HG03175 (cell line): ENCODE measurements around the gene C3AR1.
A peak's percentile ranks its signal among the peaks of the same experiment; 100 is the strongest.

Experiments
- ATAC-seq: cut with Tn5 transposase; IDR thresholded peaks from one replicate; pipeline ENCODE4 v1.9.1; 2021; ENCODE audit warnings: mild to moderate bottlenecking, moderate library complexity; ENCODE audit not compliant: unreplicated experiment

C3AR1 gene

DNA sequence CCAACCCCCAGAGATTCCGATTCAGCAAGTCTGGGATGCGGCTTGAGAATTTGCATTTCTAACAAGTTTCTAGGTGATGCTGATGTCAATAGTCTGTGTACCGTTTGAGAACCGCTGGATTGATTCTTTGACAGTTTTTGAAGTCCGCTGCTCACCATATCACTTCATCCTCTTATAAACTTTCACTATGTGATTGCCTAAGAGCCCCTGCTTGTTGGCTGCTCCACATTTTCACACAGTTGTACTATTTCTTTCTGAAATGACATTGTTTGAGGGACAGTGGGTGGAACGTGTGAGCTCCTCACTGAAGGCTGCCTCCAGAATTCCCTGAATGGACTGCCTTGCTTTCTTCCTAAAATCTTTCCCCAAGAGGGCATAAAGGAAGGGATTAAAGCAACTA, 7.7 kb downstream of the C3AR1 start:
- ATAC-seq = no peak

DNA sequence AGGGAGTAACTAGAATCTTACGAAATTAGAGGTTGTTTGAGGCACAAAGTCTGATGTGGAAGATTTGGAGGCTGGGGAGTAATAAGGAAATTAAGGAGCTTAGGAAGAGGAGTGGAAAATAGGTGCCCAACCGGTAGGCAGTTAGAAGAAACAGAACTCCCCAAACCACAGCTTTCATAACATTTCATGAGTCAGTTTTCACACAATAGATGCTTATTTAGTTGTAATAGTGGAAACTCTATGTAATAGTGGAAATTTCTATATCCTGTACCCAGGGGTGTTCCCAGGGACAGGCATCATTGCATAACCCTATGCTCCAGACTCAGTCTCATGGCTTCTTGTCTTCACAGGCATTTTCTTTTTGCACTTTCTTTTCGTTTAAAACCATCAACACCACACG, 8.3 kb downstream of the C3AR1 start:
- no peak for ATAC-seq

DNA sequence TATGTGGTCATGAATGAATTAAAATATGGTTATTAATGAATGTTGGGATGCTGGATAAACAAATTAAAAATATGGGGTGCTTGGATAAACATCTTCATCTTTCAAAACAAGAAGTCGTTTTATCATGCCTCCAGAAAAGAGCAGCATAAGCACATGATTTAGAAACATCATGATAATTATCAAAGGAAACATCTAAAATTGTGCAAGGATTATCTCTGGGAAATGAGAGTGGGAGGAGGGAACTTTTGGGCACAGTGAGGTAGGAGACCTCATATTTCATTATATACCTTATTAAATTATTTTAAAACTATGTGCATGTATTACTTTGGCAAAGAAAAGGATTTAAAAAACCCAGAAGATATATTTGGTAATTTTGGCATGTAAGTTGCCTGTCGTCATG, 8.9 kb downstream of the C3AR1 start:
- ATAC-seq = no peak

DNA sequence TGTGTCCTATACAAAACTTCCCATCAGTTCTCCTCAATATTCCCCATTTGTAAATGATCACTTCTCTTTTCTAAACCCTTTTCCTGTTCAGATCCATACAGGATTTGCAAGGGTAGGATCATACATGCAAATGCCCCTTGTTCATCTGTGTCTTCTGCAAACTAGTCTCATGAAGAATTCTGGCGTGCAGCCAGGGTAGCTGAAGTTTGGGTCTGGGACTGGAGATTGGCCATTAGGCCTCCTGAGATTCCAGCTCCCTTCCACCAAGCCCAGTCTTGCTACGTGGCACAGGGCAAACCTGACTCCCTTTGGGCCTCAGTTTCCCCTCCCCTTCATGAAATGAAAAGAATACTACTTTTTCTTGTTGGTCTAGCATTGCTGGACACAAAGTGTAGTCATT, 11.3 kb downstream of the C3AR1 start:
- ATAC-seq = no peak

DNA sequence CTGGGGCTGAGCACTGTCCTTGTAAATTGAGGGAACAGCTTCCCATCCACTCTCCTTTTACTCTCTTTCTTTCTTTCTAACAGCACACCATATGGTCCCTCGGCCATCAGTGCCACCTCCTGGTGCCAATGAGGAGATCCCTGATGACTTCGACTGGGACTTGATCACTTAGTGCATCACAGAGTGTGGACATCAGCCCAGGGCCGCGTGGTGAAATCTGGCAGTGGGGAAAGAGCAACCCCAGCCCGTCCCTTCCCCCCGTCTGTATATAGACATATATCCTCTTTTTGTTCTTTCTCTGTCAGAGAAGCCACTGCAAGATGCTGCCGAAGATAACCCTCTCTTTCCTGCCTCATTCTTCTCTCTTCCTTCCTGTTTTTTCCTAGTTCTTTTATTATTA, 13.5 kb downstream of the C3AR1 start:
- ATAC-seq = no peak

DNA sequence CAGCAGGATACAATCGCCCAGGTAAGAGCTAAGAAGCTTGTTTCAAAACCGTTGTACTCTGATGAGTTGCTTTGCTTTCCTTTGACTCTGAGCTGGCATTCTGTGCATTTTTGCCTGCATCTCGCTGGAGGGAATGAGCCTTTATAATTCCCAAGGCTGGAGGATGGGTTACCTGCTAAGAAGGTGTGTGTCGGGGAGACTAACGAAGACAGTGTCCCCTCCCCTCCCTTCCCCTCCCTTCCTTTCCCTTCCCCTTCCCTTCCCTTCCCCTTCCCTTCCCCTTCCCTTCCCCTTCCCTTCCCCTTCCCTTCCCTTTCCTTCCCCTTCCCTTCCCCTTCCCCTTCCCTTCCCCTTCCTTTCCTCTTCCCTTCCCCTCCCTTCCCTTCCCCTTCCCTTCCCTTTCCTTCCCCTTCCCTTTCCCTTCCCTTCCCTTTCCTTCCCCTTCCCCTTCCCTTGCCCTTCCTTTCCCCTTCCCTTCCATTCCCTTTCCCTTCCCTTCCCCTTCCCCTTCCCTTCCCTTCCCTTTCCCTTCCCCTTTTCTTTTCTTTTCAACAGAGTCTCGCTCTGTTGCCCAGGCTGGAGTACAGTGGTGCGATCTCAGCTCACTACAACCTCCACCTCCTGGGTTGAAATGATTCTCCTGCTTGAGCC, 15.4 kb downstream of the C3AR1 start:
- no peak for ATAC-seq

DNA sequence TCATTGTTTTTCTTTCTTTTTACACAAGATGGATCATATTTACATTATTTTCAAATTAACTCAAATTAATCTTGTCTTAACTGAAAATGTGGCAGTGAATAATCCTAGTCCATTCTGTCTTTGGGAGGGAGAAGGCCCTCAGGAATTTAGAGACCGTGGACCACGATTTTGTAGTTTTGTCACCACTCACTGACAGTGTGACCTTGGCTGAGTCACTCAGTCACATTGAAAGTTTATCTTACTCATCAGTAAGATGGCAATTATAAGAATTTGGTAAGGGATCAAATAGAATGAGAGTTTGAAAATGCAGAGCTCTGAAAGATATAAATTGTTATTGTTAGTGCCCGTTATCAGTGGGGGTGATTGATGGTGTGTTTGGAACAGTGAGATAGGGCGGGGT, 17.3 kb downstream of the C3AR1 start:
- no peak for ATAC-seq

DNA sequence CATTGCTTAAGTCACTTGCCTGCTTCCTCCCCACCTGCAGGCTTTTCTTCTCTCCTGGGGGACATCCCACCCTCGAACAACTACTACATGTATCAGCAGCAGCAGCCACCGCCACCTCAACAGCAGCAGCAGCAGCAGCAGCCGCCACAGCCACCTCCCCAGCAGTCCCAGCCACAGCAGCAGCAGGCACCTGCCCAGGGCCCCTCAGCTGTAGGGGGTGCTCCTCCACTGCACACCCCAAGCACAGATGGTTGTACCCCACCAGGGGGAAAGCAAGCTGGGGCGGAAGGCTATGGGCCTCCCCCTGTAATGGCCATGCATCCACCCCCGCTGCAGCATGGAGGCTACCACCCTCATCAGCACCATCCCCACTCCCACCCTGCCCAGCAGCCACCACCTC, 18.3 kb downstream of the C3AR1 start:
- ATAC-seq = no peak

DNA sequence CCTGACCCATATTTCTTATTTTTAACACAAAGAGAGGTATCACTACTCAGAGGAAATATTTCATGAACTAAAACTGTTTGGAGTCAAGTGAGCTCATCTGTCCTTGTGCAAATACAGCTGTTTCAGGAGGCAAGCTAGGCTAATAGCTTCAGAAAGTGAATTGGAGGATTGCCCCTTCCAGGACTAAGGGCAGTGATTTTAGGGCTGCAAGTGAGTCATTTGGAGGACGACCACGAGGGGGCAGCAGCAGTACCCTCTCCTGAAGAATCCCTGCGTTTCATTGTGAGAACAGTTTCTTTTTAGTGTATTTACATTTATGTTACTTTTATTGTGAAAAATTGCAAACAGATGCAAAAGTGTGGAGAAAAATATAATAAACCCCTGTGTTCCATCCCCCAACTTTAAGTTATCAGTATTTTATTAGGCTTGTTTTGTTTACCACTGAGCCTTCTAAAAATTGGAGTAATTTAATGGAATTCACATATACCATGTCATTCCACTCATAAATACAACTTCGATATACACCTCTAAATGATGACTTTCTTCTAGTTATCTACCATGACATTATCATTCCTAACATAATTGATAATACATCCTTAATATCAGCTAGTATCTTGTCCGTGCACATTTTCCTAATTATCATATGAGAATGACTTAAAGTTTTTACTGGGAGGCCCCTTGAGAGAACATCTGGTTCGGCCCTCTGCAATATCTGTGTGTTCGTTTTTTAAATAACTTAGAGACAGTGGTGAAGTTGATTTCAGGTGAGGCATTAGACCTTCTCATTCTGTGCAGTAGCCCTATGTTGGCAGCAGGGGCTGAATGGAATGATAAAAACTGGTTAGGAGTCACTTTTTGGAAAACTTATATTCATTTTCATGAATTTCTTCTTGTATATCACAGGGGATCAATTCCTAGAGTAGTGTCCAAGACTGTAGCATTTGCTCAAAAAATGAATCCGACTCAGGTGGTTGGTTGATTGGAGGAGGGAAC, 19.9 kb downstream of the C3AR1 start:
- ATAC-seq = peak; percentile 43

DNA sequence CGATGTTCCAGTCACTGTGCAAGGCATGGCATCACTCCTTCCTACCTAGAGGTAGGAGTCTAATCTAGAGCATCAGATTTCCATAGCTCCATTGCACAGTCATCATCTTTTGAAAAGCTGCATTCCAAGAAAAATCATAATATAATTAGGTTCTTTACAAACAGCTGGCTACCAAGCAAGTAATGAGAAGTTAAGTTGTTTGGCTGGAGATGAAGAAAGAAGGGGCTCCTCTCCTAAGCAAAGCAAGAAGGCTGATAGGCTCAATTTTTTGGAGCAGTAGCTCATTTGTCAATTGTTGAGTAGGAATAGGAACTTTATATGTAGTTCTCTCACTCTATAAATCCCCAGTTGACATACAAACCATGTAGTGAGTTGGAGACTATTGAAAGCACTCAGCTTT, 25.4 kb downstream of the C3AR1 start:
- no peak for ATAC-seq

DNA sequence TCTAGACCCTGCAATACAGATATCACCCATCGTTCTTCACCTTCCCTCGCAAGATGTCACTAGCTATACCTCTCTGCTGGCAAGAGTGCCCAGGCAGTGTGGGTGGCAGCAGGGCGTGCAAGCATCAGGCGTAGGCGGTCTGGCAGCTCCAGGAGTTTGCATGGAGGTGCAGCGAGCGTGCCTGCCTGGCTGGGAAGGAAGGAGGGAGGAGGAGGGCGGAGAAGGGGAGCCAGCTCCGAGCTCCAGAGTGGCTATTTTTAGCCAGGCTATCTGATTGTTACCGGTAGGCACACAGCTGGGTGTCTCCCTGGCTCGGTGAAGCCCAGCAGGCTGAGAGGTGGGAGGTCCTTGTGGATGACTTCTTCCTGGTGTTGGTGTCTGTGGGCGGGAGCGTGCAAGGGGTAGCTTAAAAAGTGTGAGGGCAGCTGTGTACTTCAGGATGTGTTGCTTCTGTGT, 27.5 kb downstream of the C3AR1 start:
- no peak for ATAC-seq

DNA sequence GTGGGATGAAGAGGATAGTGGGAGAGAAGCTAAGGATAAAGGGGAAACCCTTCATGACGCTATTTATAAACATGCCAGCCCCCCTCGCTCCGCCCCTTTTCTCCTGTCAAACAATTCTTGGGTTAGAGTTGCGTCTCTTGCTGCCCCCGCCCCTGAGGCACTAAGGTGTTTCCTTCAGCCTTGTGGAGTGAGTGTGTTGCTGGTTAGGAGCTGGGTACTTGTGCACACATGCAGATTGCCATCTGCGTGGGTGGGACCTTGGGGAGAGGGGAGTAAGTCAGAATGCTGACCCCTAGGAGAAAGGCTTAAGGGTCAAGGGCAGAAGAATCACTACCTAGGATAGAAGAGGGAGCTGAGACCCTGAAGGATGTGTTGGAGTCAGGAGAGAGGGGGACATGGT, 28.2 kb downstream of the C3AR1 start:
- ATAC-seq = no peak

DNA sequence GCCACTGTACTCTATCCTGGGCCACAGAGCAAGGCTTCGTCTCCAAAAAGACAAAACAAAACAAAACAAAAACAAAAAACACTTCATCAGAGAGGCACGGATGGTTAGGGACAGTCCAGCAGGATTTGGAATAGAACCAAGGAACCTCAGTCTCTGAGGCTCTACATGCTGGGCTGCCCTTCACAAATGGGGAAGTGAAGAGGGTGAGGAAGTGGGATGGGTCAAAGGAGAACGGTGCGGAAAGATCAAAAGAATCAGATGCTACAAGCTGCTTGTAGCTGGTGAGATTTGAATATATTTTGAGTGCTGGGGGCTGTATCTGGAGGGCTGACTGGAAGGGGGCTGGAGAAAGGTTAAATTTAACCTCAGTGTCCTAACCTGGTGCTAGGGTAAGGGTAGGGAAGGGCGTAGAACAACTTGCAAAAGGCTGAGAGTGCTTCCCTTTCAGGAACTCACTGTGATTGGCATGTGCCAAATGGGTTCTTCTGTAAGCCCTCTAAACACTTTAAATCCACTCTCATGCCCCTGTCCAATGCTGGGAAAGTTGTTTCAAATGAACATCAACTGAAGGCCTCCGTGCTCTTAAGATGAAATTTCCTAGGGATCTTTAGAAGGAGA, 29.0 kb downstream of the C3AR1 start:
- no peak for ATAC-seq

DNA sequence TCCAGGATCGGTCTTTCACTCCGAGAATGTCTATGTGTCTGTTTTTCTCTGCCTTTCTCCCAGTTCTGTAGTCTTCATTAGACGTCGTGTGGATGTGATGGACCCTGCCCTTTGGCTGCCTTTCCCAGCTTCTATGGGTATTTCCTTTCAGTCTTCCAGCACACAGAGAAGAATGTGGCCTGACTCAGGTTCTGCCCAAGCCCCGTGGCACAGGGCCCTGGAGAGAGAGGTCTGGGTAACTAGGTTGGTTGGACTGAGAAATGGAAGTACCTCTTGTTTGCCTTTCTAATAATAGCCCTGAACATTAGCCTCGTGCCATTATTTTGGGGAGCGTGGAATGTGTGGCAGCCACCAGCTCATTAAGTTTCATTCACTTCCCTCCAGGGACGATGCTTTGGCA, 29.8 kb downstream of the C3AR1 start:
- no peak for ATAC-seq

DNA sequence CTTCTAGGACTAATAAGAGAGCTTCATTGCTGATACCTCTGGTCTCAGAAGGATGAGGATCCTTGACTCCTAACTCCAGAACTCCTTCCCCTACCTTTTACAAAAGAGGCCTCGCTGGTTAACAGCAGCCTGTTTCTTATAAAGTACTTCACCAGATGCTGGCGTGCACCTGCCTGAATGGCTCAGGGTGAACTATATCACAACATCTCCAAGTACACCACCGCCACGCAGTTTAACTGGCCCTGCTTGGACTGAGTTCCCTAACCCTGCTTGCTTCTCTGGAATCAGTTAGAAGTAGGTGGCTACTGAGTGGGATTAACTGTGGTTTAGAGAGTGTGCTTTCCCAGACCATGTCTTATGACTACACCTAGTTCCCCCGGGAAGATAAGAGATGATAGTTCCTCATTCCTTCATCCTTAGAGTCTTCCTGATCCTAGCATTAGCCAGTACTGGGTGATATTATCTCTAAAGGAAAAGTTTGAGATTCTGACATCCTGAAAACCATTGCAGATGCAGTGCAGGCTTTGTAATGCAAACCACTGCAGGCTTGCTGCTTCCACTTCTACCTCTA, 30.6 kb downstream of the C3AR1 start:
- ATAC-seq = no peak

DNA sequence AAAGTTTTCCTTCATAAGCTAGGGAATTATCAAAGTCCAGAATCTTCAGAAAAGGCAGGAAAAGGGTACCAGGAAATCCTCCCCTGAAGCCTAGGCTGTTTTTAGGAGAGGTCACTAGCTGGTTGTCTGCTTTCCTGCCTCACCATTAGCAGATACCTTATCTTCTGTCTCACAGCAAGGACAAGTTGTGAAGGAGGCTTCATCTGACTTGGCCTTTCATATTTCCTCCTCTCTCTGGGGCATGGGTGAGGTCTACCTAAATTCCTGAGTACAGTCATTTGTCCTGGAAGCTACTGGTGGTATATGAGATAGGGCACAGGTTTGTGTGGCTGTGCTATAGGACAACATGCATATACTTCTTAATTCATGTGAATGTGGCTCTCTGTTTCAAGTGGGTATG, 31.4 kb downstream of the C3AR1 start:
- no peak for ATAC-seq

DNA sequence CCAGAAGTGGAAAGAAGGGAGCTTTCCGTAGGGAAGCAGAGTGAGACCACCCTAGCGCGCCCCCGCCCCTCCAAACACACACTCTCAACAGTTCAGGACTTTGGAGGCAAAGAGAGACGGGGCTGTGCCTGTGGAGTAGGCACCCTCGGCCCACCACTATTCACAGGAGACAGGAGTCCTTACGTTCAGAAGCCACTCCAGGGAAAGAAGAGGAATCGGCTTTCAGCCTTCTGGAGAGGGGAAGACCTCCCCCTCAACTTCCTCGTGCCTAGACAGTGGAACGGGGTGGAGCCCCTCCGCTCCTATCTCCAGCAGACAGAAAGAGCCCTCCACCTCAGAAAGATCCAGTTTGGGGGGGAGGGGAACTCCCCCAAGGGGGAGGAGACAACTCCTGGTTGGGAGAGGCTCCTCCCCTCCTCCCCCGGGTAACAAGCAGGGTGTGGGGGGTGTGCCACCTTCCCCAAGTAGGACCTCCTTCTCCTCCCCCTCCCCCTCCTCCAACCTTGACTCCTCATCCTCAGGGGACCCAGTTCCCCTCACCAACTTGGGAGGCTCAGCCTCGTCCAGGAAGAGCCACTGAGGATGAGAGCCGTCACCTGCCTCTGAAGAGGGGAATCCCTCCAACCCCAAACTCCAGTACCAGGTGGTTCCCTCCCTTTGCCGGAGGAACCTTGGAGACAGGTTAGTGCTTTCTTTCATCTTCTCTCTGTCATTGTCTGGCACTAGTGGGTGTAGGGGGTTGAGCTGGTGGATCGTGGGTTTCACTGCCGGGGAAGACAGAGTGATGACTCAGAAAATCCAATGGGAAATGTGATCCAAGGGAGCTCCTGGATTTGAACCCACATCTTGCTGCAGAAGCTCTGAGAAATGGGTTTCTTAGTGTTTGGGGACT, 32.8 kb downstream of the C3AR1 start:
- ATAC-seq = peak; percentile 10

DNA sequence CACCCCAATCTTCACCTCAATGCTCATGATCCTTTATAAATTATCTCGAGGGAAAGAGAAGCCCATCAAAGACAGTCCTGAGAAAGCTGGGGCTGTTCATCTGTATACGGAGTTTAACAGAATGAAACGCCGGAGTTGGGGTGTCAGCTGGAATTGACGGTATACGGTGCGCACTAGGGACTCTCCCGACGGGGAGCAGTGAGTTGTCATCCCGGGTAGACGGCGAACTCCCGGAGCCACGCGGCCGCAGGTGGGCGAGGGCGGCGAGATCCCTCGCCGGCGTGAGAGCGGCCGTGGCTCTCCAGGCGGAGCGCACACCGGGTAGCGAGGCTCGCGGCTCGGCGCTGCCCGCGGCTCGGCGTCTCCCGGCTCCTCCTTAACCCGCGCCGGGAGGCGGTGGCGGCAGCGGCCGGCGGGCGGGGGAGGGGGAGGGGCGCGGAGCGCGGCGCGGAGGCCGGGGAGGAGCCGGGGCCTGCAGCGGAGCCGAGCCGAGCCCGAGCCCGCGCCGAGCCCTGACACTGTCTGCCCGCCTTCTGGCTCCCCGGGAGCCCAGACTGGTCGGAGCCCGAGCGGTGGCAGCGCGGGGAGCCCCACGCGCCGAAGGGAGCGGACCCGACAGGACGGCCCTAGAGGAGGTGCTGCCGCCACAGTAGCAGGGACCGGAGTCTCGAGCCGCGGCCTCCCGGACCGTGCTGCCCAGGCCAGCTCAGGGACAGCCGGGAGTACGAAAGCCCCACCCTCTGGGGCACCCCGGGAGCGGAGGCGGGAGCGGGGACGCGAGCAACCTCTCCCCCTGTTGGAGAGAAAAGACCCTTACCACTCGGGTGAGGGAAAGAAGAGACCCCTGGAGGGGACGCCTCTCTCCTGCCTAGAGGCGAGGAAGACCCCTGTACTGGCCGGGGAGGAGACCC, 33.7 kb downstream of the C3AR1 start, which contains the start of gene FOXJ2:
FOXJ2 (plus strand) TSS at position 475 of the 911 bp plus-strand sequence. CDS start 7,117 bp downstream, outside the sequence.
- ATAC-seq = peak; percentile 80

DNA sequence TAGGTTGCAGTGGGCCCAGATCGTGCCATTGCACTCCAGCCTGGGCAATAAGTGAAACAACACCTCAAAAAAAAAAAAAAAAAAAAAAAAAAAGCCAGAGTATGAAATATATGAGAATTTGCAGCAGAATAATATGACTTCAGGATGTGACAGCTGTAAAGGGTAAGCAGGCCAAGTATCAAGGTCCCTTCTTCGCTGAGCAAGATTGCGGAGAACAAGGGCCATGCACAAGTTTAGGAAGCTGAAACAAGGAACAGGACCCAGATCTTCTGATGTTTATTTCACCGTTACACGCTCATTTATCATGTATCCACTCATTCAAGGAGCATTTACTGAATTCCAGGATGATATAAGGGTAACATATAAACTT, 34.3 kb downstream of the C3AR1 start:
- ATAC-seq = no peak
